GM19463 (cell line): ENCODE data around the gene MTCH2.
A peak's percentile ranks its signal among the peaks of the same experiment; 100 is the strongest.

Source experiments
- ATAC-seq: cut with Tn5 transposase; IDR thresholded peaks from one replicate; pipeline ENCODE4 v1.9.1; 2021; ENCODE audit warnings: mild to moderate bottlenecking, moderate library complexity; ENCODE audit not compliant: unreplicated experiment

The MTCH2 gene

GRCh38 chr11:47592251-47592650 is 50.1 kb downstream of the MTCH2 start:
- no peak for ATAC-seq

- no peak for ATAC-seq
These were observed 50.6 kb downstream of the MTCH2 start for GRCh38 chr11:47591764-47592163.

GRCh38 chr11:47589977-47590861 is 52.1 kb downstream of the MTCH2 start:
- no peak for ATAC-seq

- no peak for ATAC-seq
These were observed 52.8 kb downstream of the MTCH2 start for GRCh38 chr11:47589584-47589976.

GRCh38 chr11:47589118-47589517 is 53.2 kb downstream of the MTCH2 start:
- ATAC-seq = no peak

GRCh38 chr11:47587723-47588326 is 54.5 kb downstream of the MTCH2 start:
- no peak for ATAC-seq

GRCh38 chr11:47587039-47587716 is 55.2 kb downstream of the MTCH2 start:
- no peak for ATAC-seq

GRCh38 chr11:47586098-47586855 is 56.1 kb downstream of the MTCH2 start, which contains the start of gene FAM180B:
Gene FAM180B, plus strand, starts transcription at chr11:47586678. Its CDS starts 91 bp downstream, at chr11:47586769.
- no peak for ATAC-seq

- no peak for ATAC-seq
These were observed 58.5 kb downstream of the MTCH2 start for GRCh38 chr11:47583844-47584243.

- peak; percentile 93 for ATAC-seq
These were observed 63.5 kb downstream of the MTCH2 start, which contains the start of the genes KBTBD4 and NDUFS3 for GRCh38 chr11:47578524-47579494. Gene KBTBD4, minus strand, starts transcription at chr11:47578970. Its CDS starts 19 bp downstream, at chr11:47578951. Gene NDUFS3, plus strand, starts transcription at chr11:47579074. Its CDS starts 18 bp downstream, at chr11:47579092.

- no peak for ATAC-seq
These were observed 64.8 kb downstream of the MTCH2 start for GRCh38 chr11:47577460-47578041.

GRCh38 chr11:47573321-47573720 is 69.0 kb downstream of the MTCH2 start:
- ATAC-seq = no peak

GRCh38 chr11:47572715-47573255 is 69.6 kb downstream of the MTCH2 start:
- ATAC-seq = no peak

GRCh38 chr11:47571895-47572294 is 70.5 kb downstream of the MTCH2 start:
- ATAC-seq = no peak

- ATAC-seq = no peak
These were observed 71.0 kb downstream of the MTCH2 start for GRCh38 chr11:47571357-47571729.

- no peak for ATAC-seq
These were observed 71.6 kb downstream of the MTCH2 start for GRCh38 chr11:47570651-47571356.

GRCh38 chr11:47569646-47570045 is 72.7 kb downstream of the MTCH2 start:
- no peak for ATAC-seq
